H1 (cell line): ENCODE results near the gene ARL5C. TPM values are rescaled to one million over a fixed set of nuclear protein-coding genes. Genes with fewer than 3 reads are reported as not detected.

ENCODE experiments used
- CTCF ChIA-PET: fragments of 300-600 bp; sonication (Branson Sonifier 250); formaldehyde crosslinking; loops from one replicate; lab custom pipeline; 2021; ENCODE audit not compliant: partially characterized antibody; lab: Charles Lee
- POLR2A ChIA-PET: fragments of 300-600 bp; sonication (Branson Sonifier 250); formaldehyde crosslinking; loops from one replicate; lab custom pipeline; 2021; ENCODE audit warnings: inconsistent platforms; ENCODE audit not compliant: partially characterized antibody; lab: Charles Lee
- DNase-seq, 2 experiments: peaks; one replicate each; pipeline versions ENCODE4 v3.0.0 to v3.0.0-alpha.2; 2010 to 2022; ENCODE audit warnings: low spot score in 2 of 2, low read depth in 1 of 2, mixed read lengths in 1 of 2
- FAIRE-seq: peaks from 2 replicates; lab custom pipeline; 2011; peaks lifted over from hg19 to GRCh38; lab: Jason Lieb, UNC
- H2AFZ ChIP-seq: 2 replicates; pipeline ENCODE4 v1.8.1; 2012; ENCODE audit warnings: low read length, inconsistent platforms
- H2AK5ac ChIP-seq: 2 replicates; pipeline ENCODE4 v1.6.1; 2013; ENCODE audit warnings: low read depth, low read length
- H2BK120ac ChIP-seq: replicated peaks from 2 replicates; pipeline ENCODE3; 2013; ENCODE audit warnings: low read depth, low read length, inconsistent platforms
- H2BK12ac ChIP-seq: 2 replicates; pipeline ENCODE4 v1.6.1; 2013; ENCODE audit warnings: low read depth, low read length
- H2BK15ac ChIP-seq: 2 replicates; pipeline ENCODE4 v1.6.1; 2013; ENCODE audit warnings: low read length
- H2BK20ac ChIP-seq: 2 replicates; pipeline ENCODE4 v1.6.1; 2013; ENCODE audit warnings: low read length
- H2BK5ac ChIP-seq: 2 replicates; pipeline ENCODE4 v1.6.1; 2013; ENCODE audit warnings: low read depth, low read length
- H3K14ac ChIP-seq: 2 replicates; pipeline ENCODE4 v1.6.1; 2013; ENCODE audit warnings: inconsistent platforms; ENCODE audit not compliant: insufficient read length
- H3K18ac ChIP-seq: 2 replicates; pipeline ENCODE4 v1.6.1; 2013; ENCODE audit warnings: low read length; ENCODE audit errors: extremely low read depth
- H3K23ac ChIP-seq: 2 replicates; pipeline ENCODE4 v1.6.1; 2013; ENCODE audit warnings: inconsistent platforms; ENCODE audit not compliant: insufficient read length
- H3K23me2 ChIP-seq: 2 replicates; pipeline ENCODE4 v1.6.1; 2013; ENCODE audit warnings: low read depth, low read length
- H3K27ac ChIP-seq: 2 replicates; pipeline ENCODE4 v1.6.1; 2011; ENCODE audit warnings: low read depth, low read length, inconsistent platforms
- H3K27me3 ChIP-seq, 4 experiments: replicated peaks in 1 of 4; 1 replicate in 1 of 4; 2 replicates in 3 of 4; pipeline versions ENCODE4 v1.6.1 to v1.8.1; 2011 to 2013; ENCODE audit warnings: low read length in 3 of 4, mild to moderate bottlenecking in 3 of 4, inconsistent platforms in 2 of 4, mixed read lengths in 2 of 4, moderate library complexity in 1 of 4; ENCODE audit not compliant: control insufficient read depth in 3 of 4, insufficient read depth in 3 of 4; ENCODE audit errors: extremely low read depth in 1 of 4
- H3K36me3 ChIP-seq, 4 experiments: 2 replicates each; pipeline versions ENCODE4 v1.6.1 to v1.8.1; 2011 to 2013; ENCODE audit warnings: mild to moderate bottlenecking in 4 of 4, low read length in 3 of 4, moderate library complexity in 2 of 4, control low read depth in 1 of 4, inconsistent platforms in 1 of 4; ENCODE audit not compliant: insufficient read depth in 4 of 4, control insufficient read depth in 2 of 4
- H3K4ac ChIP-seq: replicated peaks from 2 replicates; pipeline ENCODE3; 2013; ENCODE audit warnings: low read length, low read depth, mixed read lengths, inconsistent platforms; ENCODE audit not compliant: insufficient read length
- H3K4me1 ChIP-seq, 4 experiments: replicated peaks in 1 of 4; 1 replicate in 1 of 4; 2 replicates in 3 of 4; pipeline versions ENCODE4 v1.6.1 to v1.8.1; 2011 to 2013; ENCODE audit warnings: low read length in 3 of 4, inconsistent platforms in 2 of 4, mixed read lengths in 1 of 4; ENCODE audit not compliant: insufficient read depth in 4 of 4, control insufficient read depth in 3 of 4
- H3K4me2 ChIP-seq, 2 experiments: 2 replicates each; pipeline versions ENCODE4 v1.6.1 to v1.8.1; 2011 to 2013; ENCODE audit warnings: low read depth in 2 of 2, low read length in 2 of 2, control low read depth in 1 of 2, inconsistent platforms in 1 of 2, mild to moderate bottlenecking in 1 of 2; ENCODE audit not compliant: insufficient read depth in 1 of 2
- H3K4me3 ChIP-seq, 4 experiments: fragments of 200-600, 300-600 bp in 1 of 4; sonication (generic), shearing (Covaris generic), sonication (Bioruptor Twin) in 1 of 4; 2 replicates each; pipeline versions ENCODE4 v1.5.1 to v1.8.1; 2011 to 2016; ENCODE audit warnings: low read length in 4 of 4, low read depth in 3 of 4, control low read depth in 2 of 4, inconsistent platforms in 2 of 4, mild to moderate bottlenecking in 2 of 4, mixed read lengths in 1 of 4, moderate library complexity in 1 of 4; ENCODE audit not compliant: insufficient read depth in 2 of 4; ENCODE audit errors: extremely low read depth in 1 of 4
- H3K56ac ChIP-seq: replicated peaks from 2 replicates; pipeline ENCODE3; 2013; ENCODE audit warnings: low read depth, mild to moderate bottlenecking, mixed read lengths, low read length, inconsistent platforms; ENCODE audit not compliant: insufficient read length
- H3K79me1 ChIP-seq: 2 replicates; pipeline ENCODE4 v1.6.1; 2013; ENCODE audit warnings: low read depth, low read length, control low read depth
- H3K79me2 ChIP-seq, 2 experiments: 2 replicates each; pipeline versions ENCODE4 v1.6.1 to v1.8.1; 2012 to 2013; ENCODE audit warnings: low read length in 2 of 2, mild to moderate bottlenecking in 2 of 2, inconsistent platforms in 1 of 2; ENCODE audit not compliant: insufficient read depth in 2 of 2, control insufficient read depth in 1 of 2
- H3K9ac ChIP-seq, 4 experiments: replicated peaks in 1 of 4; 1 replicate in 1 of 4; 2 replicates in 3 of 4; pipeline versions ENCODE4 v1.6.1 to v1.8.1; 2011 to 2013; ENCODE audit warnings: low read depth in 3 of 4, low read length in 3 of 4, control low read depth in 2 of 4, mild to moderate bottlenecking in 2 of 4, moderate library complexity in 2 of 4, inconsistent platforms in 1 of 4; ENCODE audit errors: extremely low read depth in 1 of 4
- H3K9me3 ChIP-seq, 2 experiments: 2 replicates each; pipeline versions ENCODE4 v1.6.1 to v1.8.1; 2012 to 2013; ENCODE audit warnings: mild to moderate bottlenecking in 2 of 2, moderate library complexity in 2 of 2, control low read depth in 1 of 2, inconsistent platforms in 1 of 2, low read depth in 1 of 2, low read length in 1 of 2, mixed read lengths in 1 of 2; ENCODE audit not compliant: insufficient read depth in 2 of 2
- H4K20me1 ChIP-seq, 2 experiments: replicated peaks in 1 of 2; 2 replicates each; pipeline versions ENCODE3 to v1.8.1; 2011 to 2013; ENCODE audit warnings: inconsistent platforms in 2 of 2, low read length in 2 of 2, mild to moderate bottlenecking in 1 of 2; ENCODE audit not compliant: insufficient read depth in 2 of 2, control insufficient read depth in 1 of 2
- H4K5ac ChIP-seq: 2 replicates; pipeline ENCODE4 v1.6.1; 2013; ENCODE audit warnings: low read length, low read depth, mixed read lengths, inconsistent platforms; ENCODE audit not compliant: insufficient read length
- H4K8ac ChIP-seq: 2 replicates; pipeline ENCODE4 v1.8.0; 2013; ENCODE audit warnings: mild to moderate bottlenecking, moderate library complexity, low read length, inconsistent platforms; ENCODE audit not compliant: insufficient read depth; ENCODE audit errors: extremely low read depth
- H4K91ac ChIP-seq: replicated peaks from 2 replicates; pipeline ENCODE3; 2013; ENCODE audit warnings: low read length, mixed read lengths, inconsistent platforms; ENCODE audit not compliant: insufficient read length
- WGBS, 2 experiments: shearing (Covaris generic) in 1 of 2; methylation state at CpG; one replicate each; pipeline versions ENCODE4 v1.1.6 to v1.1.7; 2013 to 2015; ENCODE audit warnings: low lambda C conversion rate in 2 of 2, mixed read lengths in 2 of 2, inconsistent platforms in 1 of 2, low coverage in 1 of 2, missing lambda C conversion rate in 1 of 2; ENCODE audit not compliant: insufficient replicate concordance in 2 of 2, insufficient coverage in 1 of 2, insufficient read length in 1 of 2; ENCODE audit errors: extremely low coverage in 1 of 2, missing lambda C conversion rate in 1 of 2; 5-methylcytosine and 5-hydroxymethylcytosine counted together
- polyA plus RNA-seq, 7 experiments: library from polyadenylated mRNA; depleted of rRNA in 3 of 7; stranded (reverse) in 5 of 7; unstranded in 2 of 7; fragments of >200 nt in 5 of 7; fragments of 200-250 nt in 2 of 7; gene quantifications; 1 replicate in 5 of 7; 2 replicates in 1 of 7; 4 replicates in 1 of 7; pipeline versions ENCODE4 v1.2.1 to v1.2.3, GENCODE V29; 2011 to 2013; ENCODE audit warnings: missing spikeins in 2 of 7, mixed read lengths in 2 of 7
- total RNA-seq: library from RNA; stranded (reverse); fragmentation: NEBNext Ultra II Directional; extraction: Animal tissue kit (Norgen Biotek cat#: 25700); gene quantifications from 2 replicates; pipeline ENCODE4 v1.2.1, GENCODE V29; 2021

Gene ARL5C
- total and polyA plus RNA-seq, 2 of the 8 experiments (the other 6 are each of a cell fraction or from before 2014, with no cell fraction given): not detected

GRCh38 chr17:39145143-39145542 lies 20.8 kb downstream of the ARL5C start:
- H3K27me3 ChIP-seq: peaks cover 1 to 3% (median 2%) of the 10 kb centered on the region in 4 experiments
- H3K9me3 ChIP-seq: no peaks in the 10 kb centered on the region
- H4K91ac ChIP-seq: no peak overlapping the region
- H3K27ac ChIP-seq: no peak overlapping the region
- no peak overlapping the region for H3K14ac ChIP-seq
- ChIA-PET POLR2A (no interaction called here), CTCF (interaction anchor here (0.6 to 10.1 kb wide), 13 partner anchors 8 to 226 kb away, joined by 3 to 163 read pairs (median 4); partner anchors contain the start of gene ARL5C)
- H3K36me3 ChIP-seq: no peaks in the 10 kb centered on the region
- H3K79me1 ChIP-seq: no peaks in the 10 kb centered on the region
- no peaks in the 10 kb centered on the region for H3K23me2 ChIP-seq
- FAIRE-seq (no peak), DNase-seq (no peak)
- H3K4ac ChIP-seq: no peak overlapping the region
- 89% methylated on average over 3 of the region's 3 CpGs; no CpG with 5 or more reads in 1 of the 2 experiments for WGBS, 2 experiments
- no peak overlapping the region for H2BK20ac ChIP-seq
- H3K4me1 ChIP-seq: 0 out of 7 replicates have a peak, but pooled peaks cover 0 to 4% (median 0%) of the 10 kb centered on the region in 4 experiments
- no peaks in the 10 kb centered on the region for H4K20me1 ChIP-seq
- H3K79me2 ChIP-seq: no peaks in the 10 kb centered on the region
- H2BK12ac ChIP-seq: no peak overlapping the region
- H3K4me3 ChIP-seq: no peak overlapping the region
- H3K23ac ChIP-seq: no peak overlapping the region
- H2AFZ ChIP-seq: no peak overlapping the region
- H2BK15ac ChIP-seq: no peak overlapping the region
- no peak overlapping the region for H2BK120ac ChIP-seq
- H3K18ac ChIP-seq: no peak overlapping the region
- no peak overlapping the region for H3K9ac ChIP-seq
- H3K4me2 ChIP-seq: no peak overlapping the region
- peak overlapping the region; percentile 54; the same call in 1 of the 2 replicates for H2AK5ac ChIP-seq
- no peak overlapping the region for H3K56ac ChIP-seq
- H4K5ac ChIP-seq: no peak overlapping the region
- no peak overlapping the region for H4K8ac ChIP-seq
- no peak overlapping the region for H2BK5ac ChIP-seq
